Inflammatory macrophage (primary cell): Measurements from ENCODE around the gene MAGEB17.
"Not testable (repeated sequence)": the region's sequence is repeated elsewhere in the genome, so short reads cannot be mapped to it uniquely, and the experiment has no call there.

Experiments
- DNase-seq, 2 donors: peaks; one replicate each; pipeline ENCODE4 v3.0.0-alpha.2; 2020 to 2022
- total RNA-seq, 18 experiments: gene quantifications; one replicate each; lab custom pipeline; 2026; ENCODE audit warnings: mixed read lengths in 6 of 18, inconsistent platforms in 2 of 18; lab: John Stamatoyannopoulos, UW

MAGEB17 gene, protein sequence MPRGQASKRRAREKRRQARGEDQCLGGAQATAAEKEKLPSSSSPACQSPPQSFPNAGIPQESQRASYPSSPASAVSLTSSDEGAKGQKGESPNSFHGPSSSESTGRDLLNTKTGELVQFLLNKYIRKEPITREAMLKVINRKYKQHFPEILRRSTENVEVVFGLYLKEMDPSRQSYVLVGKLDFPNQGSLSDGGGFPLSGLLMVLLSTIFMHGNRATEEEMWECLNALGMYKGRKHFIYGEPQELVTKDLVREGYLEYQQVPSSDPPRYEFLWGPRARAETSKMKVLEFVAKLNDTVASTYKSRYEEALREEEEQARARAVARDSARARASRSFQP
- total RNA-seq: 0 to 0.07 (median 0) reads per million in 18 experiments

DNA sequence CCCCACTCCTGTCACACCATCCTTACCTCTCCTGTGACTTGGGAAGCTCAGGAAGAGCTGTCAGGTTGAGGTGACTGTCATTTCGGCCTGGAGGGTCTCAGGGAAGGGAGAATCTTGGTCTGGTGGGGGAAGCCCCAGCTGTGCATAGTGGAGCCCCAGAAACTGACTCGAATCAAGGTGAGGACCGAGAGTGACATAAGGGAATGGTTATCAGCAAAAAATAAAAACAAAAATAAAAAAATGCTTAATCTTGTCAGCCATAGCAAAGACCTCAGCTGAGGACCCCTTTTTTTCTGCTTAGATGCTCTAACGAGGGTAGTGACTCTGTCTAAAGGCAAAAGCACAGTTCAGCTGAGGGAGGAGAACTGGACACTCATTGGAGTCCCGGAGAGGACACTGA is at the start of gene MAGEB17:
Gene MAGEB17, plus strand, starts transcription at position 301 of the 400 bp plus-strand sequence. CDS start 2,902 bp downstream, outside the sequence.
- DNase-seq: no peak

DNA sequence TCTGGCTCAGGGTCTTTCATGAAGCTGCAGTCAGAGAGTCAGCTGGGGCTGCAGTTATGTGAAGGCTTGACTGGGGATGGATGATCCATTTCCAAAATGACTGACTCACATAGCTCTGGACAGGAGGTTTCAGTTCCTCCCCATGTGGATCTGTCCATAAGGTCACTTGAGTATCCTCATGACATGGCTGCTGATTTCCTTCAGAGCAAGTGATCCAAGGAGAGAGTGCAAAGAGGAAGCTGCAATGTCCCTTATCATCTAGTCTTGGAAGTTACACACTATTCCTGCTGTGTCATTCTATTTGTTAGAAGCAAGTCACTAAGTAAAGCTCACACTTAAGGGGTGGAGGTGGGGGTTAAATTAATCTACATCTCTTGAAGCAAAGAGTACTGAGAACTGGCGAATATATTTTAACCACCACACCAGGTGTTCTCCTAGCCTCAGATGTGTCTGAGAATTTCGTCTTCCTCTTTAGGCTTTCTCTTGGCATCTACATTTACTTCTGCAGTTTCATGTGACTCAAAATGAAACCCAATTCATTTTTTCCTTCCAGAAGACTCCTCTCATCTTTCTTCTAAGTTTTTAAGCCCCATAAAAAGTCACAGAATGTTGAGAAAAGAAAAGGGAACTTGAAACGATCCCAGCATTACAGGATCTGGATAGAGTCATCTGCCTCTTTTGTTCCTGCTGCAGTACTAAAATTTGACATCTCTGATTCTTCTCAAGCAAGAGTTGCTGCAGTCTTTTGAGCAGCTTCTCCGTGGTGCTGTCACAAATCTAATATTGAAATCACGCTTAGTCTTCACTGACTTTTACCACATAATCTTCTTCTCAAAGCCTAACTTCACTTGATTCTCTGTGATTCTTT is 47.7 kb upstream of the MAGEB17 start:
- DNase-seq: peak; percentile 62 to 80

DNA sequence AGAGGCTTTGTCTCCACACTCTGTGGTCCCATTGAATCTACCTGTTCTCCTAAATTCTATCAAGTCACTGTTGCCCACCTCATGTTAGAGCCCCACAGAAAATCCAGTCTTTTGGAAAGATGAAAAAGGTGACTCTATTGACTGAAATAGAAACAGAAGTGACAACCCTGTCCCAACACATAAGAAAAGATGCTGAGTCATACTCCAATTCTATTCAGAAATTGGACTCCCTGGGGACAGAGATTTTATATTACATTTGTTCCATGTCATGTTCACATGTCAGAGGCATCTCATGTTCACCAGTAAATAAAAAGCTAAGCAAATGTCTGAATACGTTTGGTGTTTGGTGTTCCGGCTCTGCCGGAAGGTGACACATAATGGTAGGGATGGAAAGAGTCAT is 46.9 kb upstream of the MAGEB17 start:
- DNase-seq: no peak

DNA sequence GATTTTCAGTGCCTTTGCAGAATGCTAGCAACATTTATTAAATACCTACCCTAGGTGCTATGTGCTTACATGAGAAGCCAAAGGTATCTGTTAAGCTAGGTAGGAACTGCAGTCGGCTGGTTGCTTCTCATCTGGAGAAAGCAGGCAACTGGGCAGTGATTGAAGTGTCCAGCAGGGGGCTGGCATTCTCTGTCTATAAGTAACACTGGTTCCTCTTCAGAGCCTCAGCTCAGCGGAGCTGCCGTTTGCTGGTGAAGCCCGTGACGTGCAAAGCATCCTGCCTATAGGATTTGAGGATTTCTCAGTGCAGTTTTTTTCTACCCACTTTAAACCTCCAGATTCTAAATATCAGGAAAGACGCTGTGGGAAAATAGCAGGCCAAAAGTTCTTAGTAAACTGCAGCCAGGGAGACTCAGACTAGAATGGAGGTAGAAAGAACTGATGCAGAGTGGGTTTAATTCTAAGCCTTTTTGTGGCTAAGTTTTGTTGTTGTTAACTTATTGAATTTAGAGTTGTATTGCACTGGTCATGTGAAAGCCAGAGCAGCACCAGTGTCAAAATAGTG is 44.0 kb upstream of the MAGEB17 start, which contains the start of gene GRPR:
Gene GRPR, plus strand, starts transcription at position 344 of the 565 bp plus-strand sequence. CDS start 389 bp downstream, outside the sequence.
- peak; percentile 73 to 80 for DNase-seq

DNA sequence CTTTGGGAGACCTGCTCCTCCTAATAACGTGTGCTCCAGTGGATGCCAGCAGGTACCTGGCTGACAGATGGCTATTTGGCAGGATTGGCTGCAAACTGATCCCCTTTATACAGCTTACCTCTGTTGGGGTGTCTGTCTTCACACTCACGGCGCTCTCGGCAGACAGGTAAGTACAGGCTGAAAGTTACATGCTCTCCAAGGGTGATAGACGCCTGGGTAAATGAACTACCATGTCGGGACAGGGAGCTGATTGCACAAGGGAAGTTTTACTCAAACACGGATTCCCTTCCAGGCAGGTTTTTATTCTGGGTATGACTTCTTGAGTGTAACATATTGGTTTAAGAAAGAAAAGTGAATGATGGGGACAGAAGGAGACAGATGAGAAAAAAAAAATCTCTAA is 43.1 kb upstream of the MAGEB17 start:
- no peak for DNase-seq

DNA sequence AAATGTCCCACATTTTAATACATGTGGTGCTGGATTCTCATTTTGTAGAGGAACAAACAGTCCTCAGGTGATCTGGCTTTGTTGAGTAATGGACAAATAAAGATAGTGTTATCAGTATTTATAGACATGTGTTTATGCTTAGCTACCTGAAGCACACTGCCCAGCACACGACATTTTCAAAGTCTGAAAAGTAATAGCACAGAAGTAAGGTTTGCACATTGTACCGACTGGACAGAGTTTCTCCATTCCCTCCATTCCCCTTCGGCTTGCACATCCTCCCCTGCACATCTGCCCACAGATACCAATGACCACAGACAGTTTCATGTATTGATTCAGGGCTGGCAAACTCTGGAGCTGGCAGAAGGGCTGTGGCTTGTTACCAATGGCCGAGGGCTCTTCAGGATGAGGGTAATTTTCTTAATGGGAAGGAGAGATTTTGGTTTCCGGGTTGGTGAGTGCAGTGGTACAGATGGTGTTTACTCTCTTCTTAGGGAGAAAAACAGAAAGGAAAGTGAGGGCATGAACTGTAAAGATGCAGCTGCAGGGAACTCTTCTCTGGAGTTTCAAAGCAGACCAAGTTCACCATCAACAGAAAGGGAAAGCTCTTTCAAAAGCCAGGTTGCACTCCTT is 41.6 kb upstream of the MAGEB17 start:
- DNase-seq: no peak

DNA sequence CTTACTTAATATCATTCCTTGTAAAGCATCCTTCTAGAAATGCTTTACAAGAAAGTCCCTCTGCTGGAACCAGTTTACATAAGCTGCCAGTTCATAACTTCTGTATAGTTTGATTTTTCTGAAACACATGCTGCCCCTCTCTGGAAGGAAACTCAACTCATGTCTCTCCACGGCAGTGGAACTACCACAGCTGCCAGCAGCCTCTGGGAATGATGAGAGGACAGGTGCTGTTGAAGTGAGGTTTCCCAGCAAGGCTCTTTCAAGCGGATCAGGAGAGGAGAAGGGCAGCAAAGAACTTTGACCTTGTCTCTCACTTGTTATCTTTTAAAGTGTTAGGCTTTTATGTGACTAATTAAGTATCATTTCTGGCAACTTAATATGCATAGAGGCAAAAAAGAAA is 36.6 kb upstream of the MAGEB17 start:
- no peak for DNase-seq

DNA sequence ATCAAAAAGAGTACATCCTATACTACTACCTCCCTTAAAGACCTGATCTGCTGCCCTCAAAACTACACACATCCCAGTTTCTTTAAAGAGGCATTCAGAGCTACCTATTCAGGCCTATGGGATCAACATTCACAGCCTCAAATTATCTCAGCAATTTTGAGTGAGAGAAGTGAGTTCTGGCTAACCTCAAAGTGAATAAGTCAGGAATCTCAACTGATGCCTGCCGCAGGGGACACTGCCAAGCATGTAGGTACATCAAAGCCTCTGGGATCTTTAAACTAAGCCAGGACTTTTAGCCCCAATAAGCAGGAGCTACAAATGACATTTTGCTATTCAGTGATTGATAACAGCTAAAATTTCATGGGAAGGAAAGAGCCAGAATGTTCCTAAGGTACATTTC is 32.3 kb upstream of the MAGEB17 start:
- DNase-seq: no peak

DNA sequence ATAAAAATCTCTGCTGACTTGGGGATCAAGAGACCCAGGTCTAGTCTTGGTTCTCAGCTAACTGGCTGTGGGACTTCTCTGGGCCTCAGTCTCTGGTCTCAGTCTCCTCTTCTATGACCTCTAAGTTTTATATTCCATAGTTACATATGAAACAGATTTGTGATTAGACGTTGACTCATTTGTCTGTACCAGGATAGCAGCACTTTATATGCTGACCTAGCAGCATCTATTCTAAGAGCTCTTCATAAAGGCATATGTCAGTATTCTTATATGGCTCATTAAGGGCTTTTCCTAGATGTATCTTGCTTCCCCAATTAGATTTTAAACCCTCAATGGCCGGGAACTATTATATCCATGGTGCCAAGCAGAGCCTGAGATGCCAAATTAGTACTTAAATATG is 31.2 kb upstream of the MAGEB17 start:
- DNase-seq: no peak

DNA sequence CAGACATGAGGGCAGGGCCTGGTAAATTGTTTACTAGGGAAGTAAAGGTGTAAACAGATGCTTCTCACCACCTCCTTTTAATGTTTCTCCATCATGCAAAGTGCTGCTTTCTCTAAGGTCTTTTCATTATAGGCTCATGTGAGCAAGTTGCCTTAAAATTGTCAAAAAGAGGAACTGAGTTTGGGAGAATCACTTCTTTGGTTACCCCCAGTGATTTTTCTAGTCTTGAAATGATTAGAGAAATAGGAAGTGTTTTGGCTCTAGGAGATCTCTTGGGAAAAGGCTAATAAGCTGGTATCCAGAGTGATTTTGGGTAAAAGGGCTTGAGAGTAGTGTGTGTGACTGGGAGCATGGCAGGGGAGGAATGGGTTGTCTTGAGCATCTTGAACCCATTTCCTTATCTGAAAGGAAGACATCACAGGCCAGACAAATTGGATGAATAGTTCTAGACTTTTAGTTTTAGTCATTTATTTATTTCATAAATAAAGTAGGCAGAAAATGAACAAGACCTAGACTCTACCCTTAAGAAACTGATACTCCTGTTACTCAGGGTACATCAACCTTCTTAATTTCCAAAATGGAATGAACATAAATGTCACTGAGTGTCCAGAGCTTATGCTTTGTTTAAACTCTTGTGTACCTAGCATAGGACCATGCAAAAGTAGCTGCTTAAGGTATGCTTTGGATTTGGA is 29.7 kb upstream of the MAGEB17 start:
- peak in 1 of 2 donors; percentile 26 for DNase-seq

DNA sequence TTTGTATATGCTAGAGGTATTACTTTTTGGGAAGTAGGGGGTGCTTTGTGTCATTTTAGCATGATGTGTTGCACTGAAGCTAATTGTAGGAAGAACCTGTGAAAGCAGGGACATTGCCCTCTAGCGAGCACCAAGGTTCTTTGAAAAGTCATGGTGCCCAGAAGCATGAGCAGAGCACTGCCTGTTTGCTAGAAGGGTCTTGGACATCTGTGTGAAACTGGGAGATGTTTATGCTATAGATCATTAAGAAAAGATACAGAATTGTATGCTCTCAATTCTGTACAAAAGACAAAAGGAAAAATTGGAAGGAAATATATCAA is 29.2 kb upstream of the MAGEB17 start:
- peak in 1 of 2 donors; percentile 16 for DNase-seq

DNA sequence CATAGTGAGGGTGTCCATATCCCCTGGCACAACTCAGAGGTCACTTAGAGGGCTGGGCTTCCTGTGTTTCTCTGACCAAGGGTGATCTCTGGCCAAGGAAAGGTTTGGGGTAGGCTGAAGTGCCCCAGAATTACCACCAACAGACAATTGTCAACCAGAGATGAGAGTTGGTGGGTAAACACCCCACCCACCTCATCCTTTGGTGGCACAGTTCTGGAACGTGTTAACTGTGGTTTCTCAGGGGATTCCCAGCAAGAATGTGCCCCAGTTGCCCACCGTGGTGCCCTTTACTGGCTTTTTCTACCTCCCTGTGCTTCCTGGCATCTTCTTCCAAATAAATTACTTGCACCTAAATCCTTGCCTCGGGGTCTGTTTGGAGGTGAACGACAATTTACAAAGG is 26.8 kb upstream of the MAGEB17 start:
- DNase-seq: no peak

DNA sequence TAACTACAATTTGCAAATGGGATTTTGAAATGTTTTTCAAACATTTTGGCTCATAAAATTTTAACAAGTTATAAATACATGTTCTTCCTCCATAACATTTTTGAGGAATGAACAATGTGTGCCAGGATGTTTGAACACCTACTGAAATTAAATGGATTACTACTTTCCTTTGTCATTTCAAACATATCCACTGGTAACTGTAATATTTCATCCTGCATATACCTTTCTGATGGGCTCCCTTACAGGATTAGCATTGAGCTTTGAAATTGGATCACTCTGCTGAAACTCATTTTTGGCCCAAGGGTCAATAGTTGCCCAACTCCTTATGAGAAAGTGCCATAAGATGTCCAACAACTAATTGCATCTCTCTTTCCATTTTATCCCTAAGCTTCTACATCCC is 26.3 kb upstream of the MAGEB17 start:
- no peak for DNase-seq

DNA sequence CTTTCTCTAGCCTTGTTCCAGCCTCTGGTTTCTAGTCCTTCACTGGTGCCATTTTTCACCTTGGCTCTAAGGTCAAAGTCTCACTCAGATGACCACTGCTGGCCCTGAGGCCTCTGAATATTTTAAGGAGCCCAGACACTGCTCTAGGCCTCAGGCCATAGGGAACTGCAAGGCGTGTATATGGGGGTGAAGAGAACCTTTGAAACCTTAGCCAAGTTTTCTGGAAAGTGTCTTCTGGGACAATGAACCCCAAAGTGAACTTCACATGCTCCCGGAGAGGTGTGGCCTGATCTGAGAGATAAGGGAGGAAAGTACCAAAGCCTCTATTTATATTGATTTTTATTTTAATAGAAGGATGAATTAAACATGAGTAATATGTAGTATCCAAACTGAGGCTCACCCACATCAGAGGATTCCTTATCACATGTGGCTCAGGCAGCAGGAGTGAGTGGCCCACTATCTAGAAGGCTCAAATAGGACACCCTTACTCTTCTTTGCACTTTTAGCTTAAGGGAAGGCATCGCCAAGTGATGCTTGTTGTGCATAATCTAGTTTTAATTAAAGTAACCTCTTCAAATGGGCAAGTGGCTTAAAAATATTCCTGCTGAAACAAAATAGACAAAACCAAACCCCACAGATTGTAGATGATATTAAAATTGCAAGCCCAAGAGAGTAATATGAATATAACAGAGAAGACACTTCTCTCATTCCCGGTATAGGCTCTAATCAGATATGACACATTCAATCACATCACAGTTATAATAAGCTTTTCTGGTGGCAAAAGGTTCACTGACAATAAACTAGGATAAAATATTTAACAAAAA is 25.6 kb upstream of the MAGEB17 start:
- DNase-seq: no peak

DNA sequence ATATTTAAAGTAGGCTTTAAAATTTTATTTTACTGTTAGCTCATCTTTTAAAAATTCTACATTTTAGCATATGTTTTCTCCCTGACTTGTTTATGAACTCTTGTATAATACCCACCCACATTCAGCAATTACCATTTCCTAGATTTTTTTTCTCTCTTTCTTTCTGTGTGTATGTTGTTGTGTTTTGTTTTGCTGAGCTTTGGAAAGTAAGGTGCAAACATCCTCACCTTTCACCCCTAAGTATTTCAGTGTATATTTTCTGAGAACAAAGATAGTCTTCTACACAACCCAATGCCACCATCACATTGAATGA is 25.1 kb upstream of the MAGEB17 start:
- DNase-seq: no peak

DNA sequence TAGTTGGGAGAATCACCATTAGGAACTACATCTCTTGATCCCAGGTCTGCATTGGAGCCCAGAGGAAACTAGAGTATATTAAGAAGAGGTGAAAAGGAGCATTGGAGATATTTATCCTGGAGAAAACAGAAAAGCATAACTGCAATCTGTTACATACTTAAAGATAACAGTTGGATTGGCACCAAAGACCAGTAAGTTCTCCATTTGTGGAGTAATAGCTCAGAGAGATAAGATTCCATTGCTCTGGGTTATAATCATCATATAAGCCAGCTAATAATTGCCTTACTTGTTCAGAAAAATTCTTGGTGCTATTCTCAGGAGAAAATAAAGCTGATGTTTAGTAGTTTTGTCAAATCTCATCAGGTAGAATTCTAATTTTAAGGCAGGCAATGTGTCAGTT is 23.3 kb upstream of the MAGEB17 start:
- DNase-seq: no peak

DNA sequence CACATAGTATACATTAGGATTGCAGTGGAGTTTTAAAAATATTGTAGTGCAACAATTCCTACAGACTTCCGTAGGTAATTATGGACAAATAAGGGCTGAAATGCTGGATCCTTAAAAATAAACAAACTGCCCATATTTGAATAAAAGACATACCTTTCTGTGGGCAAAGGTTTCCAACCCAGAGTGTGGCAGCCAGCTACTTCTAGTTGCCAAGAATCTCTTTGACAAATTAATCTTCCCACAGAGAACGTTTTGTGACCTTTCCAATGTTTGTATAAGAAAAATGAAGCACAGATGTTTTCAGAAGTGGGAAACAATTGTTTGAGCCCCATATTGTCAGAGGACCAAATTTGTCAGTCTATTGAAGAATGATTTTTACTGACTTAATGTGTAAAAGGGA is 22.9 kb upstream of the MAGEB17 start:
- no peak for DNase-seq

DNA sequence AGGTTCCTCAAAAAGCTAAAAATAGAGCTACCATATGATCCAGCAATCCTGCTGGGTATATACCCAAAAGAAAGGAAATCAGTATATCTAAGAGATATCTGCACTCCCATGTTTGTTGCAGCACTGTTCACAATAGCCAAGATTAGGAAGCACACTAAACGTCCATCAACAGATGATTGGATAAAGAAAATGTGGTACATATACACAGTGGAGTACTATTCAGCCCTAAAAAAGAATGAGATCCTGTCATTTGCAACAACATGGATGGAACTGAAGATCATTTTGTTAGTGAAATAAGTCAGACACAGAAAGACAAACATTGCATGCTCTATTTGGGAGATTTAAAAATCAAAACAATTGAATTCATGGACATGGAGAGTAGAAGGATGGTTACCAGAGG is 22.2 kb upstream of the MAGEB17 start:
- DNase-seq: not testable (repeated sequence)

DNA sequence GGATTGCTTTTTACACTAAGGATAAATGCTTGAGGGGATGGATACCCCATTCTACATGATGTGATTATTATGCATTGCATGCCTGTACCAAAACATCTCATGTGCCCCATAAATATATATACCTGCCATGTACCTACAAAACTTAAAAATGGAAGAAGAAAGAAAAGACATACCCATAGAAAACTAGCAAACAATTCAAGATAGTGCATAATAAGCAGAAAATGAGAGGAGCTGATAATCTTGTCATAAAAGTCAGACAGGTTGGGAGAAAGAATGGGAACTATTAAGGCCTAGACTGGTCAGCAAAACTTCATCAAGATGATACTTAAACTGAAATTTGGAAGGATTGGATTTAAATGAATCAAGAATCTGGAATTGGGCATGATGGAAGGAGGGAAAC is 21.6 kb upstream of the MAGEB17 start:
- no peak for DNase-seq

DNA sequence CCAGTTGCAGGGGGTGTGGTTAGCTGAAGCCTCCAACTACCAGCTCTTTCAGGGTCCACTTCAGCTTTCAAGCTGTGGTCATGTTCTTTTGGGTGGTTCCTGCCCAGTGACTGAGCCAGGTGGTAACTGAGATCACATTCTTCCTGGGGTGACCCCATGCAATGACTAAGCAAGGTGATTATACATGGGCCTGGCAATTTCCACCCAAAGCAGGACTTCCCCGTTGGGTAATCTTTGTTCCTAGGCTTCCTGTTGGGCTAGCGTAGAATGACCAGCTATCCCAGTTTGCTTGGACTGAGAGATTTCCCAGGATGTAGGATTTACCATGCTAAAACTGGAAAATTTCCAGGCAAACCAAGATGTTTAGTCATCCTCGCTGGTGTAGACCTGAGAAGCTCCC is 18.4 kb upstream of the MAGEB17 start:
- no peak for DNase-seq

DNA sequence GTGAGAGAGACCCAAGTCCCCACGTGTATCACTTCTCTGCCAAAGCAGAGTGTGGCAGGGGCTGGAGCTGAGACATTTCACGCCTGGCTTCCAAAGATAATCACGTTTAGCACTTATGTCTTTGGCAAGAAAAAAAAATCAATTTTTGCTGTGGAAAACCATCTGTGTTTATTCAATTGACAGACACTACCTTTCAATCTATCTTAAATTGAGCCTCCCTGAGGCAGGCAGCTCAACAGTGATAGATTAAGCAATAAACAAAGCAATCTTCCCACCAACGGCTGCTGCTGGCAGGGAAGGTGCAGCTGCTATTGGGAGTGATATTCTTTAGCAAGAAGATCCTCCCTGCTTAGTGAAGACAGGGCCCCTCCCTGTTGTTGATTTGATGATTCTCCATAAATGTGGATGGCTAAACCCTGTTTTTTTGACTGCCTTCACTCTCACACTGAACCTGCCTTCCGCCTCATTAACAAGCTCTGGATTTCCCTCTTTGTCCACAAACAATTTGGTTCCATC is 11.6 kb upstream of the MAGEB17 start:
- DNase-seq: no peak
